HG02973 (cell line): Measurements from ENCODE around the gene KMO.
A peak's percentile ranks its signal among the peaks of the same experiment; 100 is the strongest.

Experiments used
- ATAC-seq: cut with Tn5 transposase; IDR thresholded peaks from one replicate; pipeline ENCODE4 v1.9.1; 2021; ENCODE audit warnings: moderate library complexity; ENCODE audit not compliant: unreplicated experiment

Gene KMO

GRCh38 chr1:241592273-241592958, 60.2 kb downstream of the KMO start:
- ATAC-seq = peak; percentile 90

- ATAC-seq = no peak
These were observed 61.0 kb downstream of the KMO start for GRCh38 chr1:241593186-241593585.

- no peak for ATAC-seq
These were observed 64.5 kb downstream of the KMO start for GRCh38 chr1:241596633-241597032.

GRCh38 chr1:241598249-241598648, 66.1 kb downstream of the KMO start:
- peak; percentile 32 for ATAC-seq

GRCh38 chr1:241600496-241600901, 68.3 kb downstream of the KMO start:
- peak; percentile 87 for ATAC-seq

GRCh38 chr1:241603731-241604245, 71.6 kb downstream of the KMO start:
- ATAC-seq = no peak

- ATAC-seq = no peak
These were observed 73.1 kb downstream of the KMO start for GRCh38 chr1:241605146-241605805.

- no peak for ATAC-seq
These were observed 74.4 kb downstream of the KMO start for GRCh38 chr1:241606544-241606943.

GRCh38 chr1:241607497-241607896, 75.3 kb downstream of the KMO start:
- no peak for ATAC-seq

GRCh38 chr1:241608379-241609033, 76.3 kb downstream of the KMO start:
- no peak for ATAC-seq

- no peak for ATAC-seq
These were observed 78.1 kb downstream of the KMO start for GRCh38 chr1:241610056-241610815.

GRCh38 chr1:241611063-241611462, 78.9 kb downstream of the KMO start:
- ATAC-seq = peak; percentile 89

- no peak for ATAC-seq
These were observed 79.6 kb downstream of the KMO start for GRCh38 chr1:241611736-241612135.

- no peak for ATAC-seq
These were observed 80.6 kb downstream of the KMO start for GRCh38 chr1:241612533-241613477.

- no peak for ATAC-seq
These were observed 82.0 kb downstream of the KMO start for GRCh38 chr1:241614144-241614543.

- ATAC-seq = no peak
These were observed 82.4 kb downstream of the KMO start for GRCh38 chr1:241614572-241614971.

GRCh38 chr1:241615043-241615974, 83.1 kb downstream of the KMO start:
- no peak for ATAC-seq

GRCh38 chr1:241617426-241617825, 85.2 kb downstream of the KMO start:
- ATAC-seq = no peak

GRCh38 chr1:241622669-241623068, 90.5 kb downstream of the KMO start:
- ATAC-seq = no peak
